DMS 273 treated with DMSO at 0.1 percent for 48 hours (cell line): ENCODE results near the gene DHRS1.
"Not testable (repeated sequence)": the region's sequence is repeated elsewhere in the genome, so short reads cannot be mapped to it uniquely, and the experiment has no call there.

Experiments used
- DNase-seq: peaks from one replicate; lab custom pipeline; 2025; lab: John Stamatoyannopoulos, UW

DHRS1 gene

DNA sequence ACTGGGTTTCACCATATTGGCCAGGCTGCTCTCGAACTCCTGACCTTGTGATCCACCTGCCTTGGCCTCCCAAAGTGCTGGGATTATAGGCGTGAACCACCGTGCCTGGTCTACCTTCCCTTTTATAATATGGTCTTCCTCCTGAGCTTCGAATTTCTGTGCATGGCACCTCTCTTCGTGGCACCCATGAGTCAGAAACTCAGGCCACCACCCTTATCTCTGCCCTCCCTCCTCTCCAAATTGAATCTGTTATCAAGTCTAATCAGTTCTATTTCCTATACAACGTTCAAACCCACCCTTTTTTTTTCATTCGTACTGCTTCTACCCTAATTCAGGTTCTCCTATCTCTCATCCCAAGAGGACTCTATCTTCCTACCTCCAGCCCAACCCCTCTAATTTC lies 52.2 kb downstream of the DHRS1 start:
- no peak for DNase-seq

GRCh38 chr14:24246765-24247212 lies 52.8 kb downstream of the DHRS1 start:
- no peak for DNase-seq

DNA sequence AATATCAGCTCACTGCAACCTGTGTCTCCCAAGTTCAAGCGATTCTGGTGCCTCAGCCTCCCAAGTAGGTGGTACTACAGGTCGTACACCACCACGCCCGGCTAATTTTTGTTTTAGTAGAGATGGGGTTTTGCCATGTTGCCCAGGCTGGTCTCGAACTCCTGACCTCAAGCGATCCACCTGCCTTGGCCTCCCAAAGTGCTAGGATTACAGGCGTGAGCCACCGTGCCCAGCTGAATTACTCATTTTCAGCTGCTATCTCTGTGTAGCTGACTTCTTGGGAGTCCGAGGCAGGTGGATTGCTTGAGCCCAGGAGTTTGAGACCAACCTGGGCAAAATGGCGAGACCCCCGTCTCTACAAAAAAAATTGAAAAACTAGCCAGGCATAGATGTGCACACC lies 54.2 kb downstream of the DHRS1 start:
- not testable (repeated sequence) for DNase-seq

DNA sequence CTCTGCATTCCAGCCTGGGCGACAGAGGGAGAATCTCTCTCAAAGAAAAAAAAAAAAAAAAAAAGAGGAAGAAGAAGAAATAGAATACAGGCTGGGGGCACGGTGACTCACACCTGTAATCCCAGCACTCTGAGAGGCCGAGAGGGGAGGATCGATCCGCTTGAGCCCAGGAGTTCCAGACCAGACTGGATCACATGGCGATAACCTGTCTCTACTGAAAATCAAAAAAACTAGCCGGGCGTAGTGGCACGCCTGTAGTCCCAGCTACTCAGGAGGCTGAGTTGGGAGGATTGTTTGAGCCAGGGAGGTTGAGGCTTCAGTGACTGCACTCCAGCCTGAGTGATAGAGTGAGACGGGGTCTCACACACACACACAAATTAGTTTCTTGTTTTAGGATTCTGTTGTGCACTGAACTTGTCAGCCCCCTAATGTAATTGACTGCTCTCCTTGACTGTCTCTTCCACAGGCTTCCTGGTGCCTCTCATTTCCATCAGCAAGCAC lies 56.2 kb downstream of the DHRS1 start:
- no peak for DNase-seq

DNA sequence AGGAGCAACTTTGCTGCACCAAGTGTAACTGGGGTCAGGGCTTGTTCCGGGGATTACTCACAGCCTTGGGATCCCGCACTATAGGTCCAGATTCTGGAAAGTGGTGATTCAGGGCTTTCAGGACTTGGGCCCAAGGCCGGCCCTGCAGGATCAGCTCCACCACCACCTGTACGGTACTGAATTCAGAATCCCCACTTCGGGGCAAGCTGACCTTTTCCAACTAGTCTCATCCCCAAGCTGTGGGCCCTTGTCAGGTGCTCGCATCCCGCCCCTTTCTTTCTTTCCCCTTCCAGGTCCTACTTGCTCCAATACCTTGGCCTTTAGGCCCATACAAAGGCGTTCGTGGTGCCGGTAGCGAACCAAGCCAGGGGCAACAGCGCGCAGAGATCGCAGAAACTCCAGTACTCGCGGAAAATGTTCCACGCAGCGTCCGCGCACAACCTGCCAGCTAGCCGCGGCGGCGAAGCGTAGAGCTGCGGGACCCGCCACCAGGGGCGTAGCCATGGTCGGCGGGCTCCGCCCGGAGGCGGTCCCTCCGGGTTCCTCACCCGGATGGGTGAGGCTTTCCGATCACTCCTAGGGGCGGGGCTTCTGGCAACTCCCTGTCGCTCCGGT lies 57.6 kb downstream of the DHRS1 start:
- peak; percentile 86 for DNase-seq
